Body of pancreas (tissue), 4 donors: ENCODE results near the gene PPOX. TPM values are rescaled to one million over a fixed set of nuclear protein-coding genes. Genes with fewer than 3 reads are reported as not detected.

Experiments used
- ATAC-seq: fragments of 150-250 bp; one replicate; pipeline ENCODE4 v1.9.1; 2016
- DNase-seq, 4 donors: peaks; one replicate each; pipeline ENCODE4 v3.0.0-alpha.2; 2019
- H3K27ac ChIP-seq, 4 donors: fragments of 200-600 bp; sonication (generic); 1 replicate in 3 of 4; 2 replicates in 1 of 4; pipeline versions ENCODE4 v1.5.1 to v1.6.1; 2016 to 2019; ENCODE audit warnings: mild to moderate bottlenecking in 1 of 4, mixed read lengths in 1 of 4, moderate library complexity in 1 of 4
- H3K27me3 ChIP-seq, 2 donors: fragments of 200-600 bp; sonication (generic); one replicate each; pipeline ENCODE4 v1.6.0; 2016; ENCODE audit warnings: mild to moderate bottlenecking in 1 of 2
- H3K36me3 ChIP-seq, 2 donors: fragments of 200-600 bp; sonication (generic); replicated peaks in 1 of 2; 2 replicates each; pipeline ENCODE4 v1.5.1; 2016; ENCODE audit warnings: low read depth in 2 of 2; ENCODE audit not compliant: insufficient read depth in 1 of 2
- H3K4me1 ChIP-seq: fragments of 200-600 bp; sonication (generic); one replicate; pipeline ENCODE4 v1.6.0; 2016
- H3K4me3 ChIP-seq, 2 donors: fragments of 200-600 bp; sonication (generic); 1 replicate in 1 of 2; 2 replicates in 1 of 2; pipeline ENCODE4 v1.5.1; 2016 to 2019
- H3K9me3 ChIP-seq, 3 donors: fragments of 200-600 bp; sonication (generic); 1 replicate in 2 of 3; 2 replicates in 1 of 3; pipeline ENCODE4 v1.5.1; 2016
- CTCF ChIP-seq, 7 experiments: fragments of 450-650 bp in 4 of 7; fragments of 200-600 bp in 3 of 7; sonication (generic) in 3 of 7; IDR thresholded peaks; one replicate each; pipeline ENCODE4 v1.5.1; 2016 to 2019; ENCODE audit warnings: antibody characterized with exemption in 7 of 7
- POLR2A ChIP-seq, 3 donors: fragments of 450-650 bp; IDR thresholded peaks; one replicate each; pipeline ENCODE4 v1.6.1; 2016; ENCODE audit warnings: antibody characterized with exemption in 3 of 3, mild to moderate bottlenecking in 2 of 3
- WGBS, 2 donors: methylation state at CpG; one replicate each; pipeline ENCODE4 v1.1.5; 2017; 5-methylcytosine and 5-hydroxymethylcytosine counted together
- intact Hi-C: fragments of 100-400 bp; cut with DNase I; formaldehyde crosslinking; loops from one replicate; pipeline ENCODE4 v1.15.1; 2023
- total RNA-seq, 2 donors: library from RNA; depleted of rRNA; stranded (reverse); fragments of >200 nt; gene quantifications; one replicate each; pipeline ENCODE4 v1.1.0, GENCODE V29; 2016

The PPOX gene
- total RNA-seq, 2 donors from 2014 or later: 16.2 to 18.9 TPM

GRCh38 chr1:161166669-161167548 is 683 bp downstream of the PPOX start:
- Histone ChIP-seq H3K27me3 (no peaks in the 10 kb centered on the region), H3K4me1 (peaks cover 29% of the 10 kb centered on the region), H3K4me3 (peak overlapping the region; percentile 17 to 83), H3K27ac (peak overlapping the region; percentile 86 to 91 (median 90)), H3K9me3 (no peaks in the 10 kb centered on the region), H3K36me3 (peaks cover 9 to 12% of the 10 kb centered on the region in 2 donors)
- DNase-seq: peak in 1 of 4 donors; percentile 27
- TF ChIP-seq POLR2A (IDR thresholded peaks at IDR 0.05) (no peak), CTCF (IDR thresholded peaks at IDR 0.05) (no peak)
- intact Hi-C loops: no loop called here
- WGBS, 2 donors: 5 to 12% methylated on average over 19 to 33 of the region's 33 CpGs
- no peak for ATAC-seq

- Histone ChIP-seq H3K36me3 (peaks cover 12 to 18% of the 10 kb centered on the region in 2 donors), H3K9me3 (no peaks in the 10 kb centered on the region), H3K27me3 (no peaks in the 10 kb centered on the region), H3K4me3 (no peak overlapping the region), H3K27ac (no peak overlapping the region), H3K4me1 (peaks cover 39% of the 10 kb centered on the region)
- ATAC-seq (no peak), DNase-seq (no peak)
- intact Hi-C loops: no loop called here
- TF ChIP-seq CTCF (IDR thresholded peaks at IDR 0.05) (no peak), POLR2A (IDR thresholded peaks at IDR 0.05) (no peak)
- 83 to 97% methylated on average over 3 to 9 of the region's 9 CpGs for WGBS, 2 donors
Measured at GRCh38 chr1:161168906-161169305, 2.7 kb downstream of the PPOX start.

GRCh38 chr1:161171191-161171590 is 5.0 kb downstream of the PPOX start:
- Histone ChIP-seq H3K36me3 (peaks cover 12 to 24% of the 10 kb centered on the region in 2 donors), H3K27me3 (no peaks in the 10 kb centered on the region), H3K4me3 (no peak overlapping the region), H3K4me1 (peaks cover 39% of the 10 kb centered on the region), H3K27ac (peak overlapping the region in 1 of 4 donors; percentile 39), H3K9me3 (no peaks in the 10 kb centered on the region)
- DNase-seq (no peak), ATAC-seq (no peak)
- intact Hi-C loops: no loop called here
- WGBS, 2 donors: 53 to 58% methylated on average over 5 of the region's 5 CpGs
- TF ChIP-seq CTCF (IDR thresholded peaks at IDR 0.05): no peak
- TF ChIP-seq POLR2A (IDR thresholded peaks at IDR 0.05): no peak

- Histone ChIP-seq H3K27me3 (no peaks in the 10 kb centered on the region), H3K27ac (peak overlapping the region in 1 of 4 donors; percentile 39), H3K4me3 (no peak overlapping the region), H3K36me3 (peaks cover 12 to 24% of the 10 kb centered on the region in 2 donors), H3K9me3 (no peaks in the 10 kb centered on the region), H3K4me1 (peaks cover 44% of the 10 kb centered on the region)
- TF ChIP-seq POLR2A (IDR thresholded peaks at IDR 0.05): no peak
- TF ChIP-seq CTCF (IDR thresholded peaks at IDR 0.05): no peak
- DNase-seq (no peak), ATAC-seq (no peak)
- intact Hi-C loops: no loop called here
- 81 to 84% methylated on average over 12 of the region's 12 CpGs for WGBS, 2 donors
Measured at GRCh38 chr1:161171696-161172095, 5.5 kb downstream of the PPOX start.
